ENCODE data around the gene ENKUR. TPM values are rescaled to one million over a fixed set of nuclear protein-coding genes. Genes with fewer than 3 reads are reported as not detected.

The ENKUR gene
- total and polyA plus RNA-seq, 10 donors = 0.03 to 1.1 (median 0.32) TPM; not detected in 3

DNA sequence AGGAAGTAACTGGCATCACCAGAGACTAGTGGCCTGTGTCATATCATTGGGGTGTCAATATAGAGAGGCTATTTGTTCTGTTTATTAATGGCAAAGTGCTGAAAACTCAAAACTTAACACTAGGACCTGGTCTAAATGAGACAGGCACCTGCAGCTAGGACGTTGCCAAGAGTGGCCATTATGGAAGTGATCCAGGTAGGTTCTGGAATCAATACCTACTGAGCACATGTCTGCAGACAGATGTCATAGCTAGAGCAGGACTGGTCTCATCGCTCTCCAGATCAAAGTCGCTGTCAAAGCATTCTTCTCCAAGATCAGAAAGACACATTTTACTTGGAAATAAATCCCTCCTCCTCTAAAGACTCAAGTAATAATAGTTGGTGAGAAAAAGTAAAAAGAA is 40.8 kb upstream of the ENKUR start:
- Histone ChIP-seq H3K27ac (no peak overlapping the region), H3K36me3 (no peaks in the 10 kb centered on the region), H3K9me3 (no peaks in the 10 kb centered on the region), H3K4me1 (no peaks in the 10 kb centered on the region), H3K27me3 (replicated peaks in 1 of 7) (no peaks in the 10 kb centered on the region), H3K4me3 (no peak overlapping the region)
- no peak for DNase-seq
- intact Hi-C loops (cut with DNase I; ENCODE audit: low total_unique reads) = no loop called here
- TF ChIP-seq, protein P1, sequence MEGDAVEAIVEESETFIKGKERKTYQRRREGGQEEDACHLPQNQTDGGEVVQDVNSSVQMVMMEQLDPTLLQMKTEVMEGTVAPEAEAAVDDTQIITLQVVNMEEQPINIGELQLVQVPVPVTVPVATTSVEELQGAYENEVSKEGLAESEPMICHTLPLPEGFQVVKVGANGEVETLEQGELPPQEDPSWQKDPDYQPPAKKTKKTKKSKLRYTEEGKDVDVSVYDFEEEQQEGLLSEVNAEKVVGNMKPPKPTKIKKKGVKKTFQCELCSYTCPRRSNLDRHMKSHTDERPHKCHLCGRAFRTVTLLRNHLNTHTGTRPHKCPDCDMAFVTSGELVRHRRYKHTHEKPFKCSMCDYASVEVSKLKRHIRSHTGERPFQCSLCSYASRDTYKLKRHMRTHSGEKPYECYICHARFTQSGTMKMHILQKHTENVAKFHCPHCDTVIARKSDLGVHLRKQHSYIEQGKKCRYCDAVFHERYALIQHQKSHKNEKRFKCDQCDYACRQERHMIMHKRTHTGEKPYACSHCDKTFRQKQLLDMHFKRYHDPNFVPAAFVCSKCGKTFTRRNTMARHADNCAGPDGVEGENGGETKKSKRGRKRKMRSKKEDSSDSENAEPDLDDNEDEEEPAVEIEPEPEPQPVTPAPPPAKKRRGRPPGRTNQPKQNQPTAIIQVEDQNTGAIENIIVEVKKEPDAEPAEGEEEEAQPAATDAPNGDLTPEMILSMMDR (IDR thresholded peaks at IDR 0.05 in 8 of 11, conservative IDR thresholded peaks at IDR 0.05 in 3 of 11) = no peak
- TF ChIP-seq POLR2AphosphoS5 (IDR thresholded peaks at IDR 0.05) (no peak), POLR2A (IDR thresholded peaks at IDR 0.05) (no peak)
- WGBS, 5 donors = 76 to 93% (median 84%) methylated on average over 3 of the region's 3 CpGs

DNA sequence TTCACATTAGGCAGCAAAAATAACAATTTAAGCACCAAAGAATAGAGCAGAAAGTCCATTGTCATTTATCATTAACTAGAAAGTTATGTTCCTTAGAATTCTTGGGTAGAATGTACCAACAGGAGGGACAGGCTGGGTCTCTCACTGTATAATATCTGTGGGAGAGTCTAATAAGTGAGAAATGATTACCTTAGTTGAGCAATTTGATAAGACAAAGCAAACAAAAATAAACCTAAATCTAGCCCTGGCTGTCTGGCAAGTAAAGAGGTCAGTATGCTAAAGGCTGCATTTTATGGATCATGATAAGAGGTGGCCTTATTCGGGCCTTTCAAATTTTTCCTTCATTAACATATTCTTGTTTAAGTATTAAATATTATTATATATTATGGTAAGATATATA is 36.1 kb upstream of the ENKUR start:
- TF ChIP-seq POLR2A (IDR thresholded peaks at IDR 0.05) (no peak), POLR2AphosphoS5 (IDR thresholded peaks at IDR 0.05) (no peak)
- intact Hi-C loops (cut with DNase I; ENCODE audit: low total_unique reads) = no loop called here
- WGBS, 5 donors = 94 to 98% (median 96%) methylated on average over 1 of the region's 1 CpG

DNA sequence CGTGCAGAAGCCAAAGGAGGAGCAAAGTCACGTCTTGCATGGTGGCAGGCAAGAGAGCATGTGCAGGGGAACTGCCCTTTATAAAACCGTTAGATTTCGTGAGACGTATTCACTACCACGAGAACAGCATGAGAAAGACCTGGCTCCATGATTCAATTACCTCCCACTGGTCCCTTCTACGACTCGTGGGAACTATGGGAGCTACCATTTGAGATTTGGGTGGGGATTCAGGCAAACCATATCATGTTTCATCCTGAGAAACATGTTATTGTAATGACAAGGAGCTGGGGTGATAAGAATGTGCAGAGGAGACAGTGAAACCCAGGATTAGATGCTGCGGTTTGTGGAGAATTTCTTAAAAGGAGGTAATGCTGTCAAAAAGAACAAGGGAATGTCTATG is 34.4 kb upstream of the ENKUR start:
- H3K36me3 ChIP-seq = no peaks in the 10 kb centered on the region
- intact Hi-C loops (cut with DNase I; ENCODE audit: low total_unique reads) = no loop called here

More for the DNA sequence above, 36.1 kb upstream of the ENKUR start:
- H3K4me1 ChIP-seq = no peaks in the 10 kb centered on the region
- no peaks in the 10 kb centered on the region for H3K36me3 ChIP-seq
- no peaks in the 10 kb centered on the region for H3K9me3 ChIP-seq
- no peaks in the 10 kb centered on the region for H3K27me3 ChIP-seq (replicated peaks in 1 of 7)
- H3K4me3 ChIP-seq = no peak overlapping the region
- H3K27ac ChIP-seq = no peak overlapping the region
- DNase-seq = no peak

DNA sequence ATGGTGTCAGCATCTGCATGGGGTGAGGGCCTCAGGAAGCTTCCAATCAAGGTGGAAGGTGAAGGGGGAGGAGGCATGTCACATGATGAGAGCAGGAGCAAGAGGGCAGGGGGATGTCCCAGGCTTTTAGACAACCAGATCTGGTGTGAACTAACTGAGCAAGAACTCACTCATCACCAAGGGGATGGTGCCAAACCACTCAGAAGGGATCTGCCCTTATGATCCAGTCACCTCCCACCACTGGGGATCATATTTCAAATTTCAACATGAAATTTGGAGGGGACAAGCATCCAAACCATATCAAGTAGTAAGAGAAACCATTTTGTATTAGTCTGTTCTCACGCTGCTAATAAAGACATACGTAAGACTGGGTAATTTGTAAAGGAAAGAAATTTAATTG is 34.0 kb upstream of the ENKUR start:
- no peak for DNase-seq
- H3K9me3 ChIP-seq = no peaks in the 10 kb centered on the region
- H3K36me3 ChIP-seq = no peaks in the 10 kb centered on the region
- no peak overlapping the region for H3K4me3 ChIP-seq
- no peaks in the 10 kb centered on the region for H3K4me1 ChIP-seq
- WGBS, 5 donors = 92 to 97% (median 94%) methylated on average over 2 of the region's 2 CpGs
- intact Hi-C loops (cut with DNase I; ENCODE audit: low total_unique reads) = no loop called here
- TF ChIP-seq POLR2A (IDR thresholded peaks at IDR 0.05) = no peak
- TF ChIP-seq POLR2AphosphoS5 (IDR thresholded peaks at IDR 0.05) = no peak
- TF ChIP-seq, protein P1 (IDR thresholded peaks at IDR 0.05 in 8 of 11, conservative IDR thresholded peaks at IDR 0.05 in 3 of 11) = no peak
- no peaks in the 10 kb centered on the region for H3K27me3 ChIP-seq (replicated peaks in 1 of 7)
- no peak overlapping the region for H3K27ac ChIP-seq

More for the DNA sequence above, 34.4 kb upstream of the ENKUR start:
- H3K4me1 ChIP-seq = no peaks in the 10 kb centered on the region
- no peak for TF ChIP-seq POLR2A (IDR thresholded peaks at IDR 0.05)
- TF ChIP-seq, protein P1 (IDR thresholded peaks at IDR 0.05 in 8 of 11, conservative IDR thresholded peaks at IDR 0.05 in 3 of 11) = no peak
- no peak for TF ChIP-seq POLR2AphosphoS5 (IDR thresholded peaks at IDR 0.05)
- no peak for DNase-seq
- H3K27ac ChIP-seq = no peak overlapping the region
- H3K4me3 ChIP-seq = no peak overlapping the region
- no peaks in the 10 kb centered on the region for H3K27me3 ChIP-seq (replicated peaks in 1 of 7)
- no peaks in the 10 kb centered on the region for H3K9me3 ChIP-seq
- WGBS, 5 donors = 81 to 88% (median 87%) methylated on average over 9 of the region's 9 CpGs

DNA sequence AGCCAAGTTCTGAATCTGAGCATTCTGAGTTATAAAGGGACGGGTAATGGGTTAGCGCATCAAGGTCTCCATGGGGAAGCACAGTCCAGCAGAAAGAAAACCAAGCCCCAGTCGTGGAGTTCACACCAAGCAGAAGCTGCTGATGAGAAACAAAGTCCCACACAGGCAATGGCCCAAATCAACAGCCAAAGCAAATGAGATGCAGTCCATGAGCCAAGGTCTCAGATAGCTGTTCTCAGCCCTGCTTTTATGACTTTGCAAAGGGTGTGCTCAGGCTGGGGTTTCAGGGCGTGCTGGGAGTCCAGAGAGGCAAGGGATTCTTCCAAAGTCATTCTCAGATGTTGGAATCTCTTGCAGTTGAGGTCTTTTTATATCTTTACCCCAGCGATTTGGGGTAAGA is 32.5 kb upstream of the ENKUR start:
- intact Hi-C loops (cut with DNase I; ENCODE audit: low total_unique reads) = no loop called here
- H3K27me3 ChIP-seq (replicated peaks in 1 of 7) = no peaks in the 10 kb centered on the region
- no peak for TF ChIP-seq POLR2AphosphoS5 (IDR thresholded peaks at IDR 0.05)
- TF ChIP-seq, protein P1 (IDR thresholded peaks at IDR 0.05 in 8 of 11, conservative IDR thresholded peaks at IDR 0.05 in 3 of 11) = no peak
- TF ChIP-seq POLR2A (IDR thresholded peaks at IDR 0.05) = no peak
- H3K27ac ChIP-seq = no peak overlapping the region
- H3K9me3 ChIP-seq = no peaks in the 10 kb centered on the region
- H3K4me3 ChIP-seq = no peak overlapping the region
- DNase-seq = no peak
- no peaks in the 10 kb centered on the region for H3K4me1 ChIP-seq
- no peaks in the 10 kb centered on the region for H3K36me3 ChIP-seq
- 82 to 90% (median 88%) methylated on average over 5 of the region's 5 CpGs for WGBS, 5 donors
